ENCODE measurements around the gene COL24A1.
A peak's percentile ranks its signal among the peaks of the same experiment; 100 is the strongest.
"Not testable (repeated sequence)": the region's sequence is repeated elsewhere in the genome, so short reads cannot be mapped to it uniquely, and the experiment has no call there.

COL24A1 gene

GRCh38 chr1:86152887-86153286, 3.7 kb downstream of the COL24A1 start:
- no peak for DNase-seq

- no peak for DNase-seq
These were observed 5.1 kb downstream of the COL24A1 start for GRCh38 chr1:86151427-86151826.

GRCh38 chr1:86150553-86151055, 6.0 kb downstream of the COL24A1 start:
- no peak for DNase-seq

- DNase-seq: no peak
These were observed 7.0 kb downstream of the COL24A1 start for GRCh38 chr1:86149591-86149990.

- no peak for DNase-seq
These were observed 8.8 kb downstream of the COL24A1 start for GRCh38 chr1:86147755-86148154.

GRCh38 chr1:86146566-86146965, 10.0 kb downstream of the COL24A1 start:
- no peak for DNase-seq

GRCh38 chr1:86140281-86140880, 16.2 kb downstream of the COL24A1 start:
- no peak for DNase-seq

- no peak for DNase-seq
These were observed 17.8 kb downstream of the COL24A1 start for GRCh38 chr1:86138746-86139145.

- peak in 1 of 2 donors; percentile 23 for DNase-seq
These were observed 19.1 kb downstream of the COL24A1 start for GRCh38 chr1:86137436-86137835.

GRCh38 chr1:86119214-86119764, 37.3 kb downstream of the COL24A1 start:
- no peak for DNase-seq

GRCh38 chr1:86114816-86115400, 41.7 kb downstream of the COL24A1 start:
- DNase-seq: no peak

GRCh38 chr1:86114236-86114635, 42.3 kb downstream of the COL24A1 start:
- DNase-seq: no peak

GRCh38 chr1:86111590-86111989, 45.0 kb downstream of the COL24A1 start:
- DNase-seq: not testable (repeated sequence)

GRCh38 chr1:86110451-86111129, 46.0 kb downstream of the COL24A1 start:
- no peak for DNase-seq

GRCh38 chr1:86105533-86105866, 51.1 kb downstream of the COL24A1 start:
- DNase-seq: no peak

GRCh38 chr1:86104606-86105532, 51.7 kb downstream of the COL24A1 start:
- DNase-seq: no peak

GRCh38 chr1:86101616-86102015, 55.0 kb downstream of the COL24A1 start:
- no peak for DNase-seq

- DNase-seq: no peak
These were observed 56.2 kb downstream of the COL24A1 start for GRCh38 chr1:86100401-86100800.

GRCh38 chr1:86089765-86090164, 66.8 kb downstream of the COL24A1 start:
- DNase-seq: no peak

- no peak for DNase-seq
These were observed 70.7 kb downstream of the COL24A1 start for GRCh38 chr1:86085741-86086409.

GRCh38 chr1:86084998-86085397, 71.6 kb downstream of the COL24A1 start:
- no peak for DNase-seq

GRCh38 chr1:86082183-86082582, 74.4 kb downstream of the COL24A1 start:
- DNase-seq: no peak

All from CD4-positive, alpha-beta T cell treated with Interferon alpha-2 for 1 hour (primary cell).